SKM-1 (cell line): ENCODE data around the gene PCP4L1.
"Not testable (repeated sequence)": the region's sequence is repeated elsewhere in the genome, so short reads cannot be mapped to it uniquely, and the experiment has no call there.

ENCODE experiments used
- DNase-seq: peaks from one replicate; lab custom pipeline; 2025; ENCODE audit not compliant: unreplicated experiment; lab: John Stamatoyannopoulos, UW

Gene PCP4L1

DNA sequence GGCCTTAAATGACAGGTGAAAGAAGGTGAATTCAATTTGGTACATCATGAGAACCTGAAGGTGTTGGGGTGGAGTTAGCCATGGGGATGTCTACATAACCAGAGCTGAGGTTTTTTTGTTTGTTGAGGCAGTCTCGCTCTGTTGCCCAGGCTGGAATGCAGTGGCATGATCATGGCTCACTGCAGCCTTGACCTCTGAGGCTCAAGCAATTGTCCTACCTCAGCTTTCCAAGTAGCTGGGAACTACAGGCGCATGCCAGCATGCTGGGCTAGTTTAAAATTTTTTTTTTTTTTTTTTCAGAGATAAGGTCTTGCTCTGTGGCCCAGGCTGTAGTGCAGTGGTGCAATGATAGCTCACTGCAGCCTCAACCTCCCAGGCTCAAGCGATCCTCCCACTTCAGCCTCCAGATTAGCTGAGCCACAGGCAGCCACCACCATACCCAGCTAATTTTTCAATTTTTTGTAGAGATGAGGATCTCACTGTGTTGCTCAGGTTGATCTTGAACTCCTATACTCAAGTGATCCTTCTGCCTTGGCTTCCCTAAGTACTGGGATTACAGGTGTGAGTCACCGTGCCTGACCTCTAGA is 53.1 kb downstream of the PCP4L1 start:
- no peak for DNase-seq

DNA sequence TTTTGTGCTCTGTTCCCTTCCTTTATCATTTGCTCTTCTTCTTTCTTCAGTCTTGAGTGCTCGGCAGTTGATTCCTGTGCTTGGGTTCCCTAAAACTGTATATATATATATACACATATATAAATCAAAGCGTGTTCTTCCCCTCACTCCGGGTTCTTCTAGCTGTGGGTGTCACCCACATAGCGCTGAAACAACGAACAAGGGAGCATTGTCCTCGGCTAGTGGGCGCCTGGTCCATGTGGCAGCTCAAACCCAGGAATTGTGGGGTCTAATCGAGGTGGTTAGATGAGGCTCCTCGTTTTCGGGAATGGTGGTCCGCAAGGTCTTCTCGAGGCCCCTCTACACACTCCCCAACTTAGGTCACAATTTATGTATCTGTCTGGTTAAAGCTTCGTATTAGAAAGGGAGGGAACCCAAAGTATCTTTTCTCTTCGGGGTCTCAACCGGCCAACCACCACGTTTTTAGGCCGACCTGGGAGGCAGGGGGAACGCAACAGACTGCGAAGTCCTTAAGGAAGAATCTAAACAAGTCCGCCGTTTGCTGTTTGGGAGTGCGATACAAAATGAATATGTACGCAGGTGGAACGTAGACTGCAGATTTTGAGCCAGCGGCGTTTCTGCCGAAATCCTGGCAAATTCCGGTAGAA is 55.1 kb downstream of the PCP4L1 start:
- DNase-seq, result no peak

DNA sequence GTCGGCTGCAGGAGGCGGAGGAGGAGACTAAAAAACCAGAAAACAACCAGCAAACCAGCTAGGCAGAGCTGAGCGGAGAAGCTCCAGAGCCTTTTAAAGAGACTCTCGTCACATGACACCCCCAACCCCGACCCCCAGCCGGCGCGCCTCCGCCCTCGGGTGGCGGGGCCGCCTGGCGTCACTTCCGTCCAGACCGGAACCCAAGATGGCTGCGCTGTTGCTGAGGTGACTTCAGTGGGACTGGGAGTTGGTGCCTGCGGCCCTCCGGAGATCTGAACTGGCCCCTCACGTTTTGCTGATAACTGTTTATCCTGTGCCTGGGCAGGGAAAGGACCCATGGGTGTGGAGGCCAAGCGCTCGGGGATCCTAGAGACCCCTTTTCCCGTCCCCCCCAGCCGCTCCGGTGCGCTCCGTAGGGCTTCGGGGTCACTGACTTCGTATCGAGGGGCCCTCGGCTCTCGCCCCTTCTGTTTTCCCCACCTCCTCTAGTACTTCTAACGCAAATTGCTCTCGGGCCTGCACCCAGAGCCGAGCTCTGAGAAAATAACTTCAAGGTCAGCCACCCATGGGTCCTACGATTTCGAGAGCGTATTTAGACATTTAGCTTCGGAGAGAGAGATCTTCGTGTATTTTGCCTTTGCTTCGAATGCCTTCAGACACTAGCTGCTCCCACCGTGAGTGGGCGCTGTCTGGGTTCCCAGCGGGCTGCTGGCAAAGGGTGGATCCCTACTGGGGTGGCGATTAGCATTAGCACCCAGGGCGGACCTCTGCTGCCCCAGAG is 55.8 kb downstream of the PCP4L1 start, which contains the start of gene SDHC:
Gene SDHC (plus strand): TSS at position 181 of the 781 bp plus-strand sequence. CDS start 25 bp downstream, at position 206.
- peak; percentile 81 for DNase-seq

DNA sequence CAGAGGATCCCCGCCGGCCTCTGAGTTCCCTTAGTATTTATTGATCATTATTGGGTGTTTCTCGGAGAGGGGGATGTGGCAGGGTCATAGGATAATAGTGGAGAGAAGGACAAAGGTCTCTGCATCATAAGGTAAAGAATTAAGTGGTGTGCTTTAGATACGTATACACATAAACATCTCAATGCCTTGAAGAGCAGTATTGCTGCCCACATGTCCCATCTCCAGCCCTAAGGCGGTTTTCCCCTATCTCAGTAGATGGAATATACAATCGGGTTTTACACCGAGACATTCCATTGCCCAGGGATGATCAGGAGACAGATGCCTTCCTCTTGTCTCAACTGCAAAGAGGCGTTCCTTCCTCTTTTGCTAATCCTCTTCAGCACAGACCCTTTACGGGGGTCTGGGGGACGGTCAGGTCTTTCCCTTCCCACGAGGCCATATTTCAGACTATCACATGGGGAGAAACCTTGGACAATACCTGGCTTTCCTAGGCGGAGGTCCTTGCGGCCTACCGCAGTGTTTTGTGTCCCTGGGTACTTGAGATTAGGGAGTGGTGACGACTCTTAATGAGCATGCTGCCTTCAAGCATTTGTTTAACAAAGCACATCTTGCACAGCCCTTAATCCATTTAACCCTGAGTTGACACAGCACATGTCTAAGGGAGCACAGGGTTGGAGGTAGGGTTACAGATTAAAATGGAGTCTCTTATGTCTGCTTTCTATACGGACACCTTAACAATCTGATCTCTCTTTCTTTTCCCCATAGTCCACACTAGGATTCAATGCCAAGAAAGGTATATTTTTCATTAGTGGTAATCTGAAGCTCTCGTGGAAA is 57.5 kb downstream of the PCP4L1 start:
- DNase-seq, result not testable (repeated sequence)

DNA sequence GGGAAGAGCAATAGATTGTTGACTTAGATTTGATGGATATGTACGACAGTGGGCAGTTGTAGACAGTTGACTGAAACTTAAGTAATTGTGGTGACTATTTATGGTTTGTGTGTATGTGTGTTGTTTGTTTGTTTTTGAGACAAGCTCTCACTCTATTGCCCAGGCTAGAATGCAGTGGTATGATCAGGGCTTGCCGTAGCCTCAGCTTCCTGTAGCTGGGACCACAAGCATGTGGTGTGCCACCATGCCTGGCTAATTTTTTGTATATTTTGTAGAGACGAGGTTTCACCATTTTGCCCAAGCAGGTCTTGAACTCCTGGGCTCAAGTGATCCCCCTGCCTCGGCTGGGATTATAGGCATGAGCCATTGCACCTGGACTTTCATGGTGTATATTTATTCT is 65.5 kb downstream of the PCP4L1 start:
- no peak for DNase-seq

DNA sequence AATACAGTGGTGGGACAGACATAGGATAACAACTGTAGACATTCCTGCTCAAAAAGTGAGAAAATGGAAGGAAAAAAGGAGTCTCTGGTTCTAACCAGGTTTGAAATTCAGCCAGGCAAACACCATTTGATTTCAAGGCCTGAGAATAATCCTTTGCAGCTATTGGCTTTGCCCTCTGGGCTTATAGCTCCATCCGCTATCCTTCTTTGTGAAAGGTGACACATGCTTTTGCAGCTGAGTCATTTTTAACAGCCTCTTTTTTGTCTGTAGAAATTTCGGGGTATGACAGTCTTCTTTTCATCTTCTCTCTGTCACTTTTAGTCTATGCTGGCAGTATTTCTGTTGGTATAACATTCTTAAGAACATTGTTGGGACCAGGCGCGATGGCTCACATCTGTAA is 71.8 kb downstream of the PCP4L1 start:
- DNase-seq, result no peak

DNA sequence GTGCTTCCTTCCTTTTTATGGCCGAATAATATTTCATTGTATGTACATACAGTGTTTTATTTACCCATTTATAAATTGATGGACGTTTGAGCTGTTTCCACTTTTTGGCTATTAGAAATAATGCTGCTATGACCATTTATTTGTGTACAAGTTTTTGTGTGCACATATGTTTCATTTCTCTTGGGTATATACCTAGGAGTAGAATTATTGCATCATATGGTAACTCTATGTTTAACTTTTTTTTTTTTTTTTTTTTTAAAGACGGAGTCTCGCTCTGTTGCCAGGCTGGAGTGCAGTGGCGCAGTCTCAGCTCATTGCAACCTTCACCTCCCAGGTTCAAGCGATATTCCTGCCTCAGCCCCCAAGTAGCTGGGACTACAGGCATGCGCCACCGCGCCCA is 74.6 kb downstream of the PCP4L1 start:
- no peak for DNase-seq
